Effector memory CD4-positive, alpha-beta T cell (primary cell): ENCODE results near the gene OR2AP1.
"Not testable (repeated sequence)": the region's sequence is repeated elsewhere in the genome, so short reads cannot be mapped to it uniquely, and the experiment has no call there.

Source experiments
- DNase-seq, 3 donors: peaks; one replicate each; pipeline ENCODE4 v3.0.0-alpha.2; 2020
- H3K27ac ChIP-seq: 2 replicates; pipeline ENCODE4 v1.7.0; 2013; ENCODE audit warnings: mild to moderate bottlenecking, low read length, moderate library complexity; ENCODE audit not compliant: insufficient read depth, poor library complexity, severe bottlenecking
- H3K27me3 ChIP-seq: replicated peaks from 2 replicates; pipeline ENCODE4 v1.7.0; 2013; ENCODE audit warnings: mild to moderate bottlenecking, low read length; ENCODE audit not compliant: insufficient read depth, control insufficient read depth, poor library complexity, severe bottlenecking
- H3K36me3 ChIP-seq: 2 replicates; pipeline ENCODE4 v1.7.0; 2013; ENCODE audit warnings: mild to moderate bottlenecking, low read length, moderate library complexity; ENCODE audit not compliant: control insufficient read depth, insufficient read depth
- H3K4me1 ChIP-seq: 2 replicates; pipeline ENCODE4 v1.7.0; 2013; ENCODE audit warnings: low read length, mild to moderate bottlenecking; ENCODE audit not compliant: control insufficient read depth, insufficient read depth, poor library complexity, severe bottlenecking
- H3K4me3 ChIP-seq: 2 replicates; pipeline ENCODE4 v1.7.0; 2013; ENCODE audit warnings: low read length, low read depth, mild to moderate bottlenecking; ENCODE audit not compliant: insufficient read depth, poor library complexity, severe bottlenecking
- H3K9me3 ChIP-seq: 2 replicates; pipeline ENCODE4 v1.7.0; 2013; ENCODE audit warnings: mild to moderate bottlenecking, low read length, moderate library complexity; ENCODE audit not compliant: control insufficient read depth
- total RNA-seq, 3 donors: gene quantifications; one replicate each; lab custom pipeline; 2026; lab: John Stamatoyannopoulos, UW

Gene OR2AP1
- 0 reads per million in 3 donors for total RNA-seq

DNA sequence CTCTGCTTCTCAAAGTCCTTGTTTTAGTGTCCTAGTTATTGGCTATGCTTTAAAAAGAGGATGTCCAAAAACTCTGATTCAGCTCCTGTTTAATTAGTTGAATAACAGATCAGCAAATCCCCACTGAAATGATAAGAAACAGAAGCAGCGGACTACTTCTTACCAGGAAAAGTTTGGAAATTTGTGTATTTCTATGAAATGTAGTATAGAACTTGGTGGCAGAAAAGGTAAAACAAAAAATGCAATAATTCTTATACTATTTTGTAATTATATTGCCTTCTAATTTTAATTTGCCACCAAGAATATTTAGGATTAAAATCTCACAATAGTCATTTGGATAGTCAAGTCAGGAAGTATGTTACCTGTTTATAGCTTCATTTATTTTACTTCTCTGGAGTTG, at the start of gene OR2AP1:
Gene OR2AP1, plus strand, starts transcription at position 301 of the 400 bp plus-strand sequence. CDS start 1,947 bp downstream, outside the sequence.
- DNase-seq: no peak
- Histone ChIP-seq H3K27me3 (no peaks in the 10 kb centered on the region), H3K27ac (no peak within 1 kb of the TSS), H3K9me3 (peaks cover 11% of the 10 kb centered on the region), H3K36me3 (no peaks in the 10 kb centered on the region), H3K4me3 (no peak within 1 kb of the TSS), H3K4me1 (no peaks in the 10 kb centered on the region)

- H3K9me3 ChIP-seq, H3K4me1 ChIP-seq, DNase-seq, H3K27ac ChIP-seq, H3K27me3 ChIP-seq, H3K4me3 ChIP-seq, H3K36me3 ChIP-seq: not testable (repeated sequence)
Measured at GRCh38 chr12:55548235-55548634, 24.0 kb upstream of the OR2AP1 start.

GRCh38 chr12:55548756-55549155, 23.5 kb upstream of the OR2AP1 start:
- no peaks in the 10 kb centered on the region for H3K27me3 ChIP-seq
- no peak for DNase-seq
- no peak overlapping the region for H3K4me3 ChIP-seq
- no peaks in the 10 kb centered on the region for H3K9me3 ChIP-seq
- H3K36me3 ChIP-seq: no peaks in the 10 kb centered on the region
- no peak overlapping the region for H3K27ac ChIP-seq
- no peaks in the 10 kb centered on the region for H3K4me1 ChIP-seq

DNA sequence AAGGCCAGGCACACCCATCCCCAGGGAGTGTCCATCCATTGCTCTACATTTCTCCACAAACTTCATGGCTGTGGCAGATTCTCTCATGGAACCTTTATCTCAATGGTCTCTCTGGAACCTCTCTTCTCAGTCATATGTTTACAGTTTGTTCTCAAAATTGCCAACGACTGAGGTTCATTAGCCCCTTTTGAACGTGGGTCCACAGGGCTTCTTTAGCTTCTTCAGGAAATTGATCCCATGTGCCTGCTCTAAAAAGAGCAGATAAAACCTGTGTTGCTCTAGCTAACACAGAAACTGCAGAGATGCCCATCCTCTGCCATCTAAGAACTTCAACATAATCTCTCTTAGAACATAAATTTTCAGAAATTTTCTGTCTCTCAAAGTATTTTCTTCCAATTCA, 23.0 kb upstream of the OR2AP1 start, which contains the start of gene OR6C4:
Gene OR6C4, plus strand, starts transcription at position 301 of the 400 bp plus-strand sequence. CDS start 1,625 bp downstream, outside the sequence.
- no peak for DNase-seq
- H3K4me3 ChIP-seq: no peak within 1 kb of the TSS
- no peaks in the 10 kb centered on the region for H3K4me1 ChIP-seq
- H3K36me3 ChIP-seq: no peaks in the 10 kb centered on the region
- no peaks in the 10 kb centered on the region for H3K27me3 ChIP-seq
- H3K9me3 ChIP-seq: no peaks in the 10 kb centered on the region
- no peak within 1 kb of the TSS for H3K27ac ChIP-seq

DNA sequence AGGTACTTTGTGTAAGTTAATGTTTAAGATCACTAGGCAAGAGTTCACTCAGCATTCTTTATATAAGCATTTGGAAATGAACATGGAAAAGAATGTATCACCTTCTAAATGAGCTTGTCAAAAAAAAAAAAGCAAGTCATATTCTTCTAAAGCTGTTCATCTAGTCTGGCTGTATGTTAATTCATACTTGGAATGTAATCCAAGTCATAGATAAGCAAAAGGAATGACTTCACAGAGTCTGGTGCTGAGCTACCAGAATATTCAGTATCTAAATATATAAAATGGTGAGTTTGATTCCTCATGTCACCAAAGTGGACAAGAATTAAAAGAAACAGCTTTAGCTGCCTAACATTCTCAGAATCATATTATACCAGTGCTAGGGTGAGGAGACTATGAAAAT, 18.0 kb upstream of the OR2AP1 start:
- Histone ChIP-seq H3K4me1 (no peaks in the 10 kb centered on the region), H3K36me3 (no peaks in the 10 kb centered on the region), H3K27me3 (no peaks in the 10 kb centered on the region), H3K27ac (no peak overlapping the region), H3K9me3 (peaks cover 4% of the 10 kb centered on the region), H3K4me3 (no peak overlapping the region)
- DNase-seq: no peak

DNA sequence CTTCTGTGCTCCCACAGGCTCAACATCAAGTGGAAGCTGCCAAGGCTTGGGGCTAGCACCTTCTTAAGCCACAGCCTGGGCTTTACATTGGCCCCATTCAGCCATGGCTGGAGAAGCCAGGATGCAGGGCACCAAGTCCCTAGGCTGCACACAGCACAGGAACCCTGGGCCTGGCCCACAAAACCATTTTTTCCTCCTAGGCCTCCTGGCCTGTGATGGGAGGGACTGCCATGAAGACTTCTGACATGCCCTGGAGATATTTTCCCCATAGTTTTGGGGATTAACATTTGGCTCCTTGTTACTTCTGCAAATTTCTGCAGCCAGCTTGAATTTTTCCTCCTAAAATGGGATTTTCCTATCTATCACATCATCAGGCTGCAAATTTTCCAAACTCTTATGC, 2.2 kb upstream of the OR2AP1 start:
- H3K9me3 ChIP-seq: peaks cover 11% of the 10 kb centered on the region
- DNase-seq, H3K4me1 ChIP-seq, H3K27ac ChIP-seq, H3K36me3 ChIP-seq, H3K4me3 ChIP-seq, H3K27me3 ChIP-seq: not testable (repeated sequence)

GRCh38 chr12:55570689-55571088, 1.6 kb upstream of the OR2AP1 start:
- not testable (repeated sequence) for H3K4me3 ChIP-seq, H3K4me1 ChIP-seq, H3K36me3 ChIP-seq, H3K27ac ChIP-seq, H3K27me3 ChIP-seq, DNase-seq
- H3K9me3 ChIP-seq: peaks cover 11% of the 10 kb centered on the region

DNA sequence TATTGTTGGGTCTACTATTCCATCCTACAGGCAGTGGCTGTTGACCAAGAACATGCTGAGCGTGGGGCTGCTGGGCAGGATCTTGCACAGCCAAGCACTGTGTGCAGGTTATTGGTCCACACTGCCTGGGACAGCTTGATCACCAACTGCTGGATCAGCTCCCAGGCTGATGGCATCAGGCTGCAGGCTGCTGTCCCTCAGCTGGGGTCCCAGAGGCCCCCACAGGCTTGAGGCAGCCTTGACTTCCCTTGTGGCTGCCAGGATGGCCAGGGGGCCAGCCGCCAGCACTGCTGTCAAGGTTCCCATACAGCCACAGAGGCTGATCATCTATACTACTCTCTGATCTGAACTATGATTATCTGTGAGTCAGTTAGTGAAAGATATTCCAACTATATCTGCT, 9.8 kb downstream of the OR2AP1 start:
- Histone ChIP-seq H3K9me3 (peaks cover 9% of the 10 kb centered on the region), H3K4me1 (no peaks in the 10 kb centered on the region), H3K27me3 (peaks cover 6% of the 10 kb centered on the region), H3K27ac (no peak overlapping the region), H3K36me3 (no peaks in the 10 kb centered on the region), H3K4me3 (no peak overlapping the region)
- DNase-seq: no peak

DNA sequence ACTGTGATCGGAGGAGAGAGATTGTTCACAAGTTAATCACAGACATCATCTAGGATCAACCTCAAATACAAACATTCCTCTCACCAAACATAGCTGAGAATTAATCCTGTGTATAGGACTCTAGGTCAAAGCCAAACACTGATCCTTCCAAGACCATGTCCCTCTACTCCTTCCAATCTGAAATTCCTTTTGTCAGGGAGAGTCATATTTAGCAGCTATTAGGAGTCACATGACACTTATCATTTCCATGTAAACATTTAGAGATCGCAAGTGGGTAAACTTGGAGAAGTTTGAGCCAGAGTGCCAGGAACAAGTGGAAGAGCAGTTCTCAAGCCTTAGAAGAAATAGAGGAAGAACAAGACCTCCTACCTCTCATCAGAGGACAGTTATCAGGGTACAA, 13.5 kb downstream of the OR2AP1 start:
- no peaks in the 10 kb centered on the region for H3K36me3 ChIP-seq
- DNase-seq: no peak
- H3K27ac ChIP-seq: no peak overlapping the region
- no peak overlapping the region for H3K4me3 ChIP-seq
- no peaks in the 10 kb centered on the region for H3K9me3 ChIP-seq
- peaks cover 6% of the 10 kb centered on the region for H3K27me3 ChIP-seq
- no peaks in the 10 kb centered on the region for H3K4me1 ChIP-seq

- DNase-seq: not testable (repeated sequence)
Measured at GRCh38 chr12:55590152-55590551, 17.9 kb downstream of the OR2AP1 start.

More at GRCh38 chr12:55590152-55590551, 17.9 kb downstream of the OR2AP1 start:
- H3K4me1 ChIP-seq, H3K9me3 ChIP-seq, H3K27me3 ChIP-seq, H3K36me3 ChIP-seq, H3K4me3 ChIP-seq, H3K27ac ChIP-seq: not testable (repeated sequence)
